Measurements from ENCODE around the gene FOXM1.
"Not testable (repeated sequence)": the region's sequence is repeated elsewhere in the genome, so short reads cannot be mapped to it uniquely, and the experiment has no call there.

The FOXM1 gene

DNA sequence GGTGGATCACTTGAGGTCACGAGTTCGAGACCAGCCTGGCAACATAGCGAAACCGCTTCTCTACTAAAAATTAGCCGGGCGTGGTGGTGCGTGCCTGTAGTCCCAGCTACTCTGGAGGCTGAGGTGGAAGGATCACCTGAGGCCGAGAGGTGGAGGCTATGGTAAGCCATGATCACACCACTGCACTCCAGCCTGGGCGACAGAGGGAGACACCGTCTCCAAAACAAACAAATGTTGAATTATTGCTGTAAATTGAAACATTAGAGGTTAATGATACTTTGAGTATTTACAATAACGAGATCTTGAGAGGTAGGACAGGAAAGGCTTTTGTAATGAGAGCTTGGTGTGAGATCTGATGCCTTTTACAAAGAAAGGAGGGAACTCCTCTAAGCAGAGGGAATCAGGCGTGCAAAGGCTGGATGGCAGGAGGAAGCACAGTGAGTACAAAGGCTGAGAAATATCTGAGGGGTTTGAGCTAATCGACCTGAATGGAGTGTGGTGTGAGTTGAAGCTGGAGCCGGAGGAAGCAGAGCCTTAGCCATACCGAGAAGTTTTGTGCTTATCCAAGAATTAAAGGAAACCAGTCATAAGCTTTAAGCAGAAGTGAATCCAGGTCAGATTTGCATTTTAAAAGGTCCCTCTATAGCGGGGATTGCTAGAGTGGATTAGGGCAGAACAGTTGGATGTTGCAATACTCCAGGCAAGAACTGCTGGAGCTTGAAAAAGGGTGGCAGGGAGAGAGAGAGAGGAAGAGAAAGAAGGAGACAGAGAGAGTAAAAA is 1.2 kb upstream of the FOXM1 start:
- DNase-seq: peak; percentile 77

DNA sequence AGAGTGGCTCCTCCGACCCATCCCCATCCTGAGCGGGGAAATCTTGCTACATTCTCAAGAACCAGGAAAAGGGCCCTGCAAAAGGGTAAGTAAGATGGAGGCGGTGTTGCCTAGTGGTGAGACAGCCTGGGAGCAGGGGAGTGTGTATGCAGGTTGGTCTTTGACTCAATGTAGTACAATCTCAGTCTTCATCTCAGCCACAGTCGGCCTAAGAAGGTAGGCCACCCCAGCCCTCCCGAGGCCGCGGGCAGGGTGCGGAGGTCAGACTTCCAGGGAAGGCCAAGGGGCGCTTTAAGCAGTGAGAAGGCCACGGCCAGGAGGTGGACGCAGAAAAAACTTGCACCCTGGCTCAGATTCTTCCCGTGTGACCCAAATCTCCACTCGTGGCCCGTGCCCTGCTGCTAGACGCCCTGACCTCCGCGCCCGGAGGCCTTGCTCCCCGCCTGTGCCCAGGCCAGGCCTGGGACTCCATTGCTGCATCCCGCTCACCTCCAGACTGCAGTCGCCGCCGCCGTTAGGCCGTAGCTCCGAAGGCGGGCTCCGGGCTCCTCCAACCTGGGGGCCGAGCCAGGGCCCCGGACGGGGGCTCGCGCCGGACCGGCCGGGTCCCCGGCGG is 435 bp downstream of the FOXM1 start:
- DNase-seq: no peak

DNA sequence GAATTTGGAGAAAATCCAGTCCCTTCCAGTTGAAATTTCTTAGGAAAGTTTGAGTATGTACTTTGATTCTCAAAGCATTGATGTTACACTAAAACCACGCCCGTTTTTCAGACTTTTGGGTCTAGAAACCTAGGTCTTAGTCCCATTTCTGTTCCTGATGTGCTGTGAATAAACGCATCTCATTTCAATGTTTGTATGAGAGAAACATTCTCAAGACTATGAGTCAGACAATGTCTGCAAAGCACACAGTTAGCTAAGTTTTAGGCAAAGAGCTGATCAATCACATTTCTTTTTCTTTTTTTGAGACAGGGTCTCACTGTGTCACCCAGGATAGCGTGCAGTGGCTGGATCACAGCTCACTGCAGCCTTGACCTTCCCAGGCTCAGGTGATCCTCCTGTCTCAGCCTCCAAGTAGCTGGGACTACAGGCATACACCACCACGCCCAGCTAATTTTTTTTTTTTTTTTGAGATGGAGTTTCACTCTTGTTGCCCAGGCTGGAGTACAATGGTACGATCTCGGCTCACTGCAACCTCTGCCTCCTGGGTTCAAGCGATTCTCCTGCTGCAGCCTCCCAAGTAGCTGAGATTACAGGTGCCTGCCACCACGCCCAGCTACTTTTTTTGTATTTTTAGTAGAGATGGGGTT is 7.9 kb downstream of the FOXM1 start:
- DNase-seq: not testable (repeated sequence)

DNA sequence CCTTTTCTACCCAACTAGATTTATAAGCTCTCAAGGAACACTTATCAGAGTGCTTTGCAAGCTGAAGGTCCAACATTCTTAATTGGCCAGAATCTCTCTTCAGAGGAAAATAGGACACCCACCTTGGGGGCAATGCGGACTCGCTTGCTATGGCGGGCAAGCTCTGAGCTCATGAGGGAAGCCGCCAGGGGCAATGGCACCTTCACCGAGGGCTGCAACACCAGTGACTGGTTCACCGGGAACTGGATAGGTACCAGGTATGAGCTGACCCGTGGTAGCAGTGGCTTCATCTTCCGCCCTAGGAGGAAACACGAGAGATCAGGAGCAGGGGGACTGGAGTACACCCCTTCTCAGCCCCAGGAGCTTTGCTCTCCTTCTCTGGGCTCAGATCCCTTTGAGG is 12.8 kb downstream of the FOXM1 start:
- DNase-seq: no peak

DNA sequence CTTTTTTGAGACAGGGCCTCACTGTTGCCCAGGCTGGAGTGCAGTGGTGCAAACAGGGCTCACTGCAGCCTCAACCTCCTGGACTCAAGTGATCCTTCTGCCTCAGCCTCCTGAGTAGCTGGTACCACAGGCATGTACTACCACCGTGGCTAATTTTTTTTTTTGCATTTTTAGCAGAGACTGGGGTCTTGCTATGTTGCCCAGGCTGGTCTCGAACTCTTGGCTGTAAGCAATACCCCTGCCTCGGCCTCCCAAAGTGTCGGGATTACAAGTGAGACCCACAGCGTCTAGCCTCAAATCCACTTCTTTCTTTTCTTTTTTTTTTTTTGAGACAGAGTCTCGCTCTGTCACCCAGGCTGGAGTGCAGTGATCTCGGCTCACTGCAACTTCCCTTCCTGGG is 13.6 kb downstream of the FOXM1 start:
- not testable (repeated sequence) for DNase-seq

DNA sequence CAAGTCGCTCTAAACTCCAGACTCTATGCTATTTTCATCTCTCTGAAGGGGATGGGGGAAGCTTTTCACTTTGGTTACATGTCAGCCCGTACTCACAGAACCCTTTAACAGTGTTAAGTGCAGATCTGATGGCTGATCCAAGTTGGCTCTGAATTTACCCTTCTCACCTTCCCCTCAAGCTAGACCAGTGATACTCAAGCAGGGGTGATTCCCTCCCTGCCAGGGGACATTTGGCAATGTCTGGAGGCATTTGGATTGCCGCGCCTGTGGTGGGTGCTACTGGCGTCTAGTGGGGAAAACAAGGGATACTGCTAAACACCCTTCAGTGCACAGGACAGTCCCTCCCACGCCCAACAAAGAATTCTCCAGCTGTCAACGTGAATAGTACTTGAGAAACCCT is 14.1 kb downstream of the FOXM1 start:
- no peak for DNase-seq

DNA sequence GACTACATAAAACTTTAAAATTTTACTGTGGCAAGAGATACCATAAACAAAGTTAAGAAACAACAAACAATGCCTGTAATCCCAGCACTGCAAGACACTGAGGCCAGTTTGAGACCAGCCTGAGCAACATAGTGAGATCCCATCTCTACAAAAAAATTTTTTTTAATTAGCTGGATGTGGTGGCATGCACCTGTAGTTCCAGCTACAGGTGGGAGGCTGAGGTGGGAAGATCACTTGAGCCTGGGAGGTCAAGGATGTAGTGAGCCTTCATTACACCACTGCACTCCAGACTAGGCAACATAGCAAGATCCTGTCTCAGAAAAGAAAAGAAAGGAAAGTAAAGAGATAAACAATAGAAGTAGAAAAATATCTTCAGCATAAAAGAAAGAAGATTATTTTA is 16.8 kb downstream of the FOXM1 start:
- no peak for DNase-seq

DNA sequence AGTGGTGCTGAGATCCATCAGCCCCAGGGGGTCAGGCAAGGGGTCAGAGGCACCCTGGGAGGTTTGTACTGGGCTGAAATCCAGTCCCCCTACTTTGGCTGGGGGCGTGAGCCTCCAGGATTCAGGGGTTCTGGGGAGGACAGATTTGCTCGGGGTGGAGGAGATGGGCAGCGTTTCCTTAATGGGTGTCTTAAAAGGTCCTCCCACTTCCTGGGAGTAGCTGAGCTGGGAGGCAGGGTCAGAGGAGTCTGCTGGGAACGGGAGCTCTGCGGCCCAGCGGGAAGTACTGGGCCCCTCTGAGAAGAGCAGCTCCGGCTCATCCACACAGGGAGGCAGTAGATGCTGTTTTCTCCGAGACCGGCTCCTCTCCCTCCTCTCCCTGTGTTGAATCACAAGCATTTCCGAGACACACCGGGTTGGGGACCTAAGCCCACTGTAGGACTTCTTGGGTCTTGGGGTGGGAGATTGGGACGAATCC is 18.0 kb downstream of the FOXM1 start:
- DNase-seq: no peak

DNA sequence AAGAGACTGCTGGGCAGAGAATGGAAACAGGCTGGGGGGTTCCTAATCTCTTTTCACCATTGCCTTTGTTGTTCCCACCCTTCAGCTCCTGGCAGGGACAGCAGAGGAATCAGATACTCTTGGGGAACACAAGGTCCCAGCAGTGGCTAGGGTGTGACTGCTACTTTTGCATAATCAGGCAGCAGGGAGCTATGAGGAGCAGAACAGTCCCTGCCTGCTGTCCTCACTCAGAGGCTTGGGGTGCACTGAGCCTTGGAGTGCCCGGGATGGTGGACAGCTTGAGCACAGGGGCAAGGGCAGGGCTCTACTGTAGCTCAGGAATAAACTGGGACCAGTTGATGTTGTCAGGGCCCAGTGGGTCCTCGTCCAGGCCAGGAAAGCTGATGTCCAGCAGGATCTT is 18.6 kb downstream of the FOXM1 start:
- no peak for DNase-seq

DNA sequence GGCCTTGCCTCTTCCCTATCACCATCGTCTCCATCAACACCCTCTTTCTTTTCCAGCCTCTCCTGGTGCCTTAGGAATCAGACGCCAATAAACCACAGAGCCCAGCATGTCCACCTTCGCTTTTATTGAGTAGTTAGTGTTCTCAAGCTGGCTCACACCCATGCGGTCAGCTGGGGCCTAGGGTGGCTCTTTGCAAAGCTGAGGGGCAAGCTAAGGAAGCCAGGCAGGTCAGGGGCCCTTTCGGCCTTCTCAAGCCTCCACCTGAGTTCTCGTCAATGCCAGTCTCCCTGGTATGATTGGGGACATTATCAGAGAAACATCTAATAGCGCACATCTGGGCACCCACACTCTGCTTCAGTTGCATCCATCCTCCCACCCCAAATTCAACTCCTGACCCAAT is 19.4 kb downstream of the FOXM1 start:
- no peak for DNase-seq

DNA sequence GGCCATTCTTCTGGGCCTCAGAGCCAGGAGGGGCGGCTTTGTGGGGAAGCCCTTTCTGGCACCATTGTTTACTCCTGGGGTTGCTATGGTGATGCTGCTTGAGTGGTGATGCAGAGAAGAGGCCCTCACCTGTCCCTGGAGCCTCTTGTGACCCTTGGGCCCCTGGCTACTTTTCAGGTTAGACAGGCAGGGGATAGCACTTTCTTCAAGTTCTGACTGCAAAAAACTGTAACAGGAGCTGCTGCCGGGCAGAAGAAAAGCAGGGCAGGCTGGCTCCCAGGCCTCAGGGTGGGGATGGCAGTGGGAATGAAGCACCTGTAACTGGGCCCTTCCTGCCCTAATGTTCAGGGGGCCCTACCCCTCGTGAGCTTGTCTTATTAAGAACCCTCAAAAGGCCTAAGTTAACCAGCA is 19.9 kb downstream of the FOXM1 start, which contains the start of gene TEX52:
TEX52 (minus strand) TSS at position 19 of the 411 bp plus-strand sequence; CDS start at position 6, 13 bp downstream.
- peak; percentile 51 for DNase-seq

DNA sequence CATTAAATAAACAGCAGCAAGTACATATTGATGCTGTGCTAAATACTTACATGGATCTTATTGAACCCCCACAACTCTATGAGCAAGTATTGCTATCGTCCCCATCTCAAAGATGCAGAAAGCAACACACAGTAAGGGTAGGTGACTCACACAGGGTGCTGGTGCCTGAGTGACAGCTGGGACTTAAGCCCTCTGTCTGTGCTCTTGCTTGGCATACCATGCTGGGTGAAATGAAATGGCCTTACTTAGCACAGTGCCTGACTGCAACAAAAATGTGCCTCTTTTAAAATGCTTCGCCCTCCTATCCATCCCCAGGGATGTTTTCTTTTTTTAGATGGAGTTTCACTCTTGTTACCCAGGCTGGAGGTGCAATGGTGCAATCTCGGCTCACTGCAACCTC is 20.9 kb downstream of the FOXM1 start:
- DNase-seq: no peak

DNA sequence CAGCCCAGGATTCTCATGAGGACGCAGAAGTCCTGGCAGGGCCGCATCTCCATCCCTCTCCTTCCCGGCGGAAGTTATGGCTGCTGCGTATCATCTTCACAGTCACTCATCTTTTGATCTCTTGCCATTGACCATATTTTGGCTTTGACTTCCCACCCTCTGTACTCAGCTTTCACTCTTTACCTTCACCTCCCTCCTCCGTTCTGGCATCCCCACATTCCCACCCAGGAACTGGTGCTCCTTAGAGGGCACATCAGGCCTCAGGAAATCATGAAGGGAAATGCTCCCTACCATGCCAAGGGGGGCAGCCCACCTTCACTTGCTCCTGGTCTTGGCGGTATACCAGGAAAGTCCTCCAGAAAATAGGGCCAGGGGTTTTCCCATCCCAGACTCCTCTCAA is 21.4 kb downstream of the FOXM1 start:
- no peak for DNase-seq

DNA sequence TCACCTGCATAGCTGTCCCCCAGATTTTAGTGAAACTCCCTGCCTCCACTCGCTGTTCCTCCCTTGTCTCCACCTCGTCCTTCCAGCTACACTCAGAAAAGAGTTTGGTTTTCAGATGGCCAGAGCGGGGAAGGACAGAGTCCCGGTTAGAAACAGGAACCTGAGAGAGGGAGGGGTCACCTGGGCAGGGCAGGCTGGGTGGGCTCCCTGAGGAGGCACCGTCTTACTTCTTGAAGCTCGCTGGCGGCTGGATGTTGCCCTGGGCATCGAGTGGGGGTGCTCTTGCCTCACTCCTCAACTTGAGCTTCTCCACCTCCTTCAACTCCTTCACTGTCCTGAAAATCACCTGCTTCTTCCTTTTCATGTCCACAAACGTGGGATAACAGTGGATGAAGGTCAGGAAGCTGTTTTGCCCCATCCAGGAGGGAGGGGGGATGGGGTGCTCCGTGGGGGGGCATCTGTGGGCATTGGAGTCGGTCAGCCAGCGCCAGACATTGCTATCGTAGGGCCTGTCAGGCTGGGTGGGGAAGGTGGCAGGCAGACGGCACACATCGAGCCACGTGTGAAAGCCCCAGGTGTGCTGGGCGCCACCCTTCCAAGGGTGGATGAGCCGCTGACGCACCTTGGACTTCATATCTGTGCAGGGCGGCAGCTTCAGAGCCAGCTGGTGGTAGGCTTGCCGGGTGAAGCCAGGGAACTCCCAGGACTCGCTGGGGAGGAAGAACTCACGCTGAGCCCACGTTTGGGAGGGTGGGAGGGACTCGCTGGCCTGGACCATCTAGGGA is 22.1 kb downstream of the FOXM1 start:
- no peak for DNase-seq

DNA sequence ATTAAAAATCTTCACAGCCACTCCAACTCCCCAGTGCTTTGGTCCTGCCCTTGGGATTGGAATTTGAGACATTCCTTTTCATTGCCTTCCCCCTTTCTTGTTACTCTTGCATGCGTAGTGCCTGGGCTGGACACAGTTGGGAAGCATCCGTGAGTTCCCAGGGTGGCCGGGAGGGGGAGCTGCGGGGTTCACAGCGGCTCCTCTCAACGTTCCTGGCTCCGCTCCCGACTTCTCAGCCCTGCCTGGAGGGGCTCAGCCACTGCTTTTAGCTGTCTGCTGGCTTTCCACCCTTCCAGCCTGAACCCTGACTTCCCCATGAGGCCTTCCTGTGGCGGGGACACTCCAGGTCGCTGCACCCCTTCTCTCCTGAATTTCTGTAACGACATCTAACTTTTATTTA is 23.3 kb downstream of the FOXM1 start:
- peak; percentile 62 for DNase-seq

DNA sequence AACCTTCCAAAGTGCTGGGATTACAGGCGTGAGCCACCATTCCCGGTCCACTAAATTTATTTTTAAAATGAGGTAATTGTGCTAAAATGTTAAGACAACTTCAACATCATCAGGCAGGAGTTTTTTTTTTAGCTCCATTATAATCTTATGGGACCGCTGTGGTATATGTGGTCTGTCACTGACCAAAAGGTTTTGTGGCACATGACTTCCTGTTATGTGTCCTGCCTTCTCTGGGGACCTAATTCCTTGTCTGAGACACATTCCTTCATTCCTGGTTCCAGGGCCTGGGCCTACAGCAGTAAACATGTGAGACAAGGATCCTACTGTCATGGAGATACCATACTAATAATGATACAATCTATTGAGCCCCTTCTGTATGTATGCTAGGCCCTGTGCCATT is 25.0 kb downstream of the FOXM1 start:
- no peak for DNase-seq

DNA sequence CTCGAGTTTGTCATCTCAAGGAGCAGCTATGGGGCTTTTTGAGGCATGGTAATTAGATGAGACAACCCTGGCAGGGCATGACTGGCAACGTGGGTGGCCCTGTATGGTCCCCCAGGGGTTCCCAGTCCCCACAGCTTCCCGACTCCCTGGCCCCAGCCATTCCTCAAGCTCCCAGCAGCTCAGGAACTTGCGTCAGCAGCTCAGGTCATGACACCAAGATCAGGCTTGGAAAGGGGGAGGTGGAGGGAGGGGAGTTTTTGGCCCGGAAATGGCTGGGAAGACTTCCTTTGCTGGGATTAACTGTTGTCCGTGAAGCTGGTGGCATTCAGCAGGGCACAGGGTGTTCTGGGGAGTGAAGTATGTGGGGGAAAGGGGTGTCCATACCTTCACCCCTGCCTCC is 31.7 kb downstream of the FOXM1 start:
- DNase-seq: no peak

DNA sequence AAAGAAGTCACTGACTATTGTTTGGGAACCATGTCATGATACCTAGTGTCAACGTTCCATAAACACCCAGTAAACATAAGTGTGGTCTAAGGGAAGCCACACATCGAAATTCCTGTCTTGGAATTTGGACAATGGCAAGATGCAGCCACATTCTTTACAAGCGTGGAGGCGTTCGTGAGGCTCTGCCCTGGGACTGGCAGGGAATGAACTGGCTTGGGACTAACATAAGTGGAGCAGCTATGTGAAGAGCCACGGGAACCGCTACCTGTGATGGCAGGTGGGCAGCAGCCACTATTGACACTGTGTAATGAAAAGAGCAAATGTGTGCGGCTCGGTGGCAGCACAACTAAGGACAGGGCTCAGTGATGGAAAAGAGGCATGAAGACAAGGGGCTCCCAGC is 32.2 kb downstream of the FOXM1 start:
- DNase-seq: no peak

DNA sequence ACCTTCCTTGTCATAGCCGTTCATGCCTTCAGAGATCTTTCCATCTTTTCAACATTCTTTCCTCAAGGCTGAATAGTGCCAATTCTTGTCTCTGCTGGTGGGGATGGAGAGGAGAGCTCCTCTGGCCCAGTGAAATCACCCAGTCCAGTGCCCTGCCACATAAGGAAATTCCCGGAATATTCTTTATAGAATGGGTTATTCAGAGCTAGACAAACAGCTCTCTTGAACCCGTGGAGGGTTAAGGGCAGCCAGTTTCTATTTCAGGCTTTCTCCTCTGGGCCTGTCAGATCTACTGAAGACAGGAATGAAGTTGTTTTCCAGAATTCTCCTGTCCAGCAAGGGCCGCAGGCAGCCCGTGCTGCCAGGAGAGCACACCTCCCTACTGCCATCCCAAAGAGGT is 34.0 kb downstream of the FOXM1 start:
- no peak for DNase-seq

DNA sequence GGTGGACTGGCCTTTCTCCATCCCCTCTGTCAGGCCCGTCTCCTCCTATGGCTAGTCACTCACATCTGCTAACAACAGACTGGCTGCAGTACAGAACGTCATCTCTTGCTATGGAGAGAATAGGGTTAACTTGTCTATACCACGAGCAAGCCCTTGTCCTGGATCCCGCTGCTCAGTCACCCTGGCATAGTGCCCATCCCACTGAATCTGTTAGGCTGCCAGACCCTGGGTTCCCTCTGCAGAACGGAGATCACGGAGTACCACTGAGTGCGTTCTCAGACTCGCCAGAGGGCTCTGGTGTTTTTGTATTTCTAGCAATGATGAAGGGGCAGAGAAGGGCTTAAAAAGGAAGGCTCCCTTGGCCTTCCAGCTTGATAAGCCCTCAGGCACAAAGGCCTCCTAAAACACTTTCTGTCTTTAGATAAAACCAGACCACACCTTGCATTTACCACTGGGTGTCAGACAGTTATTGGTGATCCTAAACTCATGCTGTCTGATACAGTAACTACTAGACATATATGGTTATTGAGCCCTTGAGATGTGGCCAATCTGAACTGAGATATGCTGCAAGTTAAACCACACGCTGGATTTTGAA is 35.8 kb downstream of the FOXM1 start:
- DNase-seq: no peak

DNA sequence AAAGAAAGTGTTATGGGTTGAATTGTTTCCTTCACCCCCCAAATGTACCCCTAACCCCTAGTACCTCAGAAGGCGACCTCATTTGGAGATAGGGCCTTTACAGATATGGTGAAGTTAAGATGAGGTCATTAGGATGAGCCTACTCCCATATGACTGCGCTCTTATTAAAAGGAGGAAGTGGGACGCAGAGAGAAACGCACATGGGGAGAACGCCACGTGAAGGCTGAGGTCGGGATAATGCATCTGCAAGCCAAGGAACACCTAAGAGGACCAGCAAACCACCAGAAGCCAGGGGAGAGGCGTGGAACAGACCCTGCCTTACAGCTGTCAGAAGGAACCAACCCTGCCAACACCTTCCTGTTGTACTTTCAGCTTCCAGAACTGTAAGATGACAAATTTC is 40.4 kb downstream of the FOXM1 start:
- no peak for DNase-seq

DNA sequence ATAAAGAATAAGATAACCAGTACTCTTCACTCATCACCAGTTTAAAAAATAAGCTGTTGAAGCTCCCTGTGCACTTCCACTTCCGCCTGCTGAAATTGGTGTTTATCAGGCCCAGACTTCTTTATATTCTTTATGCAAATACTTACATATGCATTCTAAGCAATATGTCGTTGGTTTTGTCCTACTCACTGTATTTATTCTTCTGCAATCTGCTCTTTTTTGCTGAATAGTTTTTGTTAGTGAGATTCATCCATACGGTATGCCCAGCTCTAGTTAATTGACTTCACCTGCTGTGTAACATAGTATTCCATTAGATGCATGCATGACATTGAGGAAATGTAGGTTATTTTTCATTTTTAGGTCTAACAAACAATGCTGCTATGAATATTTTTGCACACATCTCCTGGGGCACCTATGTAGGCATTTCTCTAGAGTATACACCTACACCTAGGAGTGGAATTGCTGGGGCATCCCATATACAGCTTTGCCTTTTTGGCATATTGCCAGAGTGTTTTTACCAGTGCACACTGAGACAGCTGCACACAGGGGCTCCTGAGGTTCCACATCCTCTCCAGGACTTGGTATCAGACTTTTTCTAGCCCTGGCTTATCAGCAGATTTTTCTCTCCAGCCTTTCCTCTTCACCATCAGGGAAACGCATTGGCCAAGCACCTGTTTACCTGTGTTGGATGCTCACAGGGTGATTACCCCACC is 41.1 kb downstream of the FOXM1 start:
- no peak for DNase-seq

All from NCI-H774 (cell line).